Effector CD8-positive, alpha-beta T cell (primary cell): ENCODE data around the gene TPP2.

Source experiments
- DNase-seq: peaks from one replicate; lab custom pipeline; 2025; lab: John Stamatoyannopoulos, UW

Gene TPP2

DNA sequence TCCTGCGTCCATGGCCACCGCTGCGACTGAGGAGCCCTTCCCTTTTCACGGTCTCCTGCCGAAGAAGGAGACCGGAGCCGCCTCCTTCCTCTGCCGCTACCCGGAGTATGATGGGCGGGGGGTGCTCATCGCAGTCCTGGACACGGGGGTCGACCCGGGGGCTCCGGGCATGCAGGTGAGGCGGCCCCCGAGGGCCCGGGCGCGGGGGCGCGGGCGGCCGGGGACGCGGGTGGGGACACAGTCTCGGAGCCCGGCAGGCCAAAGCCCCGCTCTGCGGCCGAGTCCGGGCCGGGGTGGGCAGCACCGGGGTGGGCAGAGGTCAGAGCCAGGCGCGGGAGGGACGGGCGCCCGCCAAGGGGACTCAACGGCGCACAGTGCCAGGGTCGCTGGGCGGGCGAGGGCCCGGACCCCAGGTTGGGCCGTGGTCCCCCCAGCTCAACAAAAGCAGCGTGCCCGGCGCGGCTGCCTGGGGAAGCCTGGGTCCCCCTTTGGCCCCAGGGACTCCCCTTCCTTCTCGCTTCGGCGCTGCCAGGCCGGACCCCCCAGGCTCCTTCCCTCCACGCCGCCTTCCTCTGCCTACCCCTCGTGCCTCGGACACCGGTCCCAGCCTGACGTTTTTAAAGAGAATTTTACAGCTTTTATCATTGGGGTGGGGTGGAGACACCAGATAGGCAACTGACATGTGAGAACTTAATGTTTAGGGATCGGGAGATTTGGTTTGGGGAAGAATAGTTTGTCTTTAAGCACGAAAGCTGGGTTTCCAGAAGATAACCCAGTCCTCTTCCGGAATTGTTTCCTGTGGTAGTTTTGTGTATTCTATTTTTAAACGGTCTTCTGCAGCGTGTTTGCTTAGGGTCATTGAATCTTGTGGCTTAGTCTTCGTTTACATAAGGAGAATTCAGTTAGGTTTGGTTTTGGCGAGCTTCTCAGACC, 509 bp downstream of the TPP2 start:
- peak; percentile 11 for DNase-seq

DNA sequence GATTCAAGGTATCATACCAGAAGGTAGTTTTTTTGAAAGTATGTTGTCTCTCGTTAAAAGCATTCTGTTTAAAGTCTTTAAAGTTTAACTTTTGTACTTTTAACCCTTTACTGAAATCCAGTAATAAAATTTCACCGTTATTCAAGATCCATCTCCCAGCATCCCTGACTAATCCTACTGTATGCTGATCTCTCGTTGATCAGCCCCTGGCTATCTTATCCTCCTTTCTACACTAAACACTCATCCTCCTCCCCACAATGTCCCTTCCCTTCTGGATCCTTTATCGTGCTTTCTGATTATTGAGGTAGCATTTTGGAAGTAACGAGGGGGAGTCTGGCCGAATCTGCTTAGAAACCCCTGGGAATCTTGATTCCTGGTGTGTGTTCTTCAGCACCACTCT, 1.3 kb downstream of the TPP2 start:
- DNase-seq = no peak

DNA sequence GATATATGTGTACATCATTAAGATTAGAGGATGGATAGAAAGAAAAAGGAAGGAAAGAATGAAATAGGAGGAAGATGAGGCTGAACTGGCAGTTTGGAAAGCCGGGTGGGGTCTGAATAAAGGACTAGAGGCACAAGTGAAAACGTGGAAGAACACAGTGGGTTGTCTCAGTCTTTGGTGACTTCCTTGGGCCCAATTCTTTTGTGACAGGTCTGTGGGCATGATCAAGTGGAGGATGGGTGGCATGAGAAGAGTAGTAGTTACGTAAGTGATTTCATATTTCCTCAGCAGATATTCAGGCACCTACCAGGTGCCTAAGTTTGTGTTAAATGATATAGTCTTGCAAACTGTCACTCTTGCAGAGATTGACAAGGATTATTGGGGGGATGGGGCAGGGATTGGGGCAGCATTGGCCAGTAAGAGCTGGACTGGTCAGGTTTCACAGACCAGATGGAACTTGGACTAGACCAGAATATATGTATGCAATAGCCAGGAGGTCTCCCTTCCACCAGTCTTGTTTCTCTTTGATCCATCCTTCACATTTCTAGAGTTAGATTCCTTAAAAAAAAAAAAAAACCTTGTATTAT, 2.7 kb downstream of the TPP2 start:
- no peak for DNase-seq

DNA sequence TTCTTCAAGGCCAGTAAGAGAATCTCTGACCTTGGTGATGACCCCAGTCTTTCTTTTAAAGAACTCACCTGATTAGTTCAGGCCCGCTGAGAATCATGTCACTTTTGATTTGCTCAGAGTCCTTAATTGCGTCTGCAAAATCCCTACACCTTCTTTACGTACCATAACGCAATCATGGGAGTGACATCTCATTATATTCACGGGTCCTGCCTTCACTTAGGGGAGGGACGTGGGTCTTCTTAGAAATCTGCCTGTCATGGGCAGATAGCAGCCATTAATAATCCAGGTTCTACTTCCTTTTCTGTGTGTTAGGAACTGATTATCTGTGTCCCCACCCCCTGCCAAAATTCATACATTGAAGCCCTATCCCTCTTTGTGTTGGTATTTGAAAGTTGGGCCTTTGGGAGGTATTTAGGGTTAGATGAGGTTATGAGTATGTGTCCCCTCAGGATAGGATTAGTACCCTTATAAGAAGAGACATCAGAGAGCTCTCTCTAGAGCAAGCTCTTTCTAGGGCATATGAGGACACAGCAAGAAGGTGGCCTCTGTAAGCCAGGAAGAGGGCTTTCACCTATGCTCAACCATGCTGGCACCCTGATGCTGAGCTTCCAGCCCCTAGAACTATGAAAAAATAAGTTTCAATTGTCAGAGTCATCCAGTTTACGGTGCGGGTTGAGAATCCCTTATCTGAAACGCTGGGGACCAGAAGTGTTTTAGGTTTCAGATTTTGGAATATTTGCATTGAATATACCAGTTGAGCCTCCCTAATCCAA, 9.9 kb downstream of the TPP2 start:
- DNase-seq = no peak

DNA sequence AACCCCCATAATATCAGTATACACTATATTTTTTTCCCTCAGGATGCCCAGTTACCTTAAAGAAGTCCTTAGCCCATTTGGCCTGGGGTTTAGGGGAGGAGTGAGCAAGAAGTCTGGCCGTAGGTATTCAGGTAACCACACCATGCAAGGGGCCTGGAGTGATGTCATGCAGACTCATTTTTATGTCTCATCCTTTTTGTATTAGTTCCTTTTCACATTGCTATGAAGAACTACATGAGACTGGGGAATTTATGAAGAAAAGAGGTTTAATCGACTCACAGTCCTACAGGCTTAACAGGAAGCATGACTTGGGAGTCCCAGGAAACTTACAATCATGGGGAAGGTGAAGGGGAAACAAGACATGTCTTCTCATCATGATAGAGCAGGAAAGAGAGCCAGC, 12.2 kb downstream of the TPP2 start:
- DNase-seq = no peak

DNA sequence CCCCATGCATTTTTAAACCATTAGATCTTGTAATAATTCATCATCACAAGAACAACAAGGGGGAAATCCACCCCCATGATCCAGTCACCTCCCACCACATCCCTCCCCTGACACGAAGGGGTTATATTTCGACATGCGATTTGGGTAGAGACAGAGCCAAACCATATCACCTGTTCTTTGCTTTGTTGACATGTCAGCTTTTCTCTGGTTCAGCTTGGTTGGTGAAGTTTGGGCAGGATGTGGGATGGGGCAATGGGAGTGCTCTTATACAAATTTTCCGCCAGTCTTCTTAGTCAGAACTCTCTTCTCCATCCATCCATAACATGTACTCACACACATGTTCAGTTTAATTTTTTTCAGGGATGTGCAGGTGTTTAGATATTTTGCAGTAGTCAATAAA, 12.9 kb downstream of the TPP2 start:
- DNase-seq = no peak

DNA sequence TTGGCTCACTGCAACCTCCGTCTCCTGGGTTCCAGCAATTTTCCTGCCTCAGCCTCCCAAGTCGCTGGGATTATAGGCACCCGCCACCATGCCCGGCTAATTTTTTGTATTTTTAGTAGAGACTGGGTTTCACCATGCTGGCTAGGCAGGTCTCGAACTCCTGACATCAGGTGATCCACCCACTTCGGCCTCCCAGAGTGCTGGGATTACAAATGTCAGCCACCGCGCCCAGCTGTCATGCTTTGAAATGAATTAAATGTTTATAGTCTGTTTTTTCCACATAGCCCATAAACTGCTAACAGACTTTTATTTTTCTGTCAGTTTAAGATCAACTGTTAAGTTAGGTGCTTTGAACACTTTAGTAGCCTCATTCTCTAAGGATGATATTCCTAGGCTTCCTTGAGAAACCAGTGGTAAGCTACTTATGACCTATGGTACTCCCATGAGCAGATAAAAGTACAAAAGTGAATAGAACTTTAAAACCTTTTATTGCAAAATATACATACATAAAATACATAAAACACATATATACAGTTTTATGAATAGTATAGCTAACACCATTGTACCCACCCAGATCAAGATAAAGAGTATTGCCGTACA, 13.6 kb downstream of the TPP2 start:
- DNase-seq = no peak

DNA sequence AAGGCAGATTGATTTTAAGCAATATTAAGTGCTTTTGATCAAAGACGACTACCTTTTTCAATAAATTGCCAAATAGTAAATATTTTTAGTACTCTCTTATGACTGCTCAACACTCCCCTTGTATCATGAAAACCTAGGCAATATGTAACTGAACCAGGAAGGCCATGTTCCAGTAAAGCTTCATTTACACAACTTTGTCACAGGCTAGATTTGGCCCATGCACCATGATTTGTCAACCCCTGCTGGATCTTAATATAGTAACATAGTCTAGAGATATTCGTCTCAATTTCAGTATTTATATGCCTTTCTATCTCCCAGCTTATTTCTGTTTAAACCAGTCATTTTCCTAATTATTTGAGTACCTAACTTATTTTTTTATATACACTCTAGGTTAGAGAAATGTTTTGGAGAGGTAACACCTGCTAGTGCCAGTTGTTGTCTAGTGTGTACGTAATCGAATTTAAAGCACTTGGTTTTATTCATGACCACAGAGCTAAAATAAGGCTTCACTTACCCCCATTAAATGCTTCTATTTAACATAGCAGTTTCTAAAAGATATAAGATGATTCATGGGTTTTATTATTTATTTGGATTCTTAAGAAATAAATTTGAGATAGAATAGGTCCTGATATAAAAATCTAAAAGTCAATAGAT, 21.0 kb downstream of the TPP2 start:
- DNase-seq = no peak

DNA sequence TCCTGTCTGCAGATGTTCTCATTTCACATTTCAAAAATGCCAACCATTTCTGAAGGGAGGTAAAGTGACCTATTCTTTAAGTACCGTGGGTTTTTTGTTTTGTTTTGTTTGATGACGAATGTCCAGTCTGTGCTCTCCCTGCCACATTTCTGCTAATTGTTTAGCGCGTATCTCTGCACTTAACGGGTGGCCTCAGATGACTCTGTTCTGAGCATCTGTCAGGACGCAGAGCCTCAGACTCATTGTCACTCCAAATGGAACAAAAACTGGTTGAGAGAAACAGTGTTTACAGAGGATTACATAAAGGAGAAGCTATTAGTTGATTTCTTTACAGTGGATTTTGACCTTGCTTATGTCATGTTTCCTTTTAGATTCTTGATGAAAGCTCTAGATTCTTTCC, 23.7 kb downstream of the TPP2 start:
- no peak for DNase-seq

DNA sequence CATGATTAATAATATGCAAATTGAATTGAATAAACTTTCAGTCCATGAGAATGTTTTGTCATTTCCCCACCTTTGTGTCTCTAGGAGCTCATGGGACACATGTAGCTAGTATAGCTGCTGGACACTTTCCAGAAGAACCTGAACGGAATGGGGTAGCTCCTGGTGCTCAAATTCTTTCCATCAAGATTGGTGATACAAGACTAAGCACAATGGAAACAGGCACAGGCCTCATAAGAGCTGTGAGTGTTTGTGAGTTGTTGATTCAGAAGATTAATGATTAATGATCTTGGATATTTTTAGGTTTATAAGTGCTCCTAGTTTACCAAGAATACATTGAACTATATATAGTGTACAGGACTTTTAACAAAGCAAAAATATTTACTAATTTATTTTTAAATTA, 30.1 kb downstream of the TPP2 start:
- DNase-seq = no peak

DNA sequence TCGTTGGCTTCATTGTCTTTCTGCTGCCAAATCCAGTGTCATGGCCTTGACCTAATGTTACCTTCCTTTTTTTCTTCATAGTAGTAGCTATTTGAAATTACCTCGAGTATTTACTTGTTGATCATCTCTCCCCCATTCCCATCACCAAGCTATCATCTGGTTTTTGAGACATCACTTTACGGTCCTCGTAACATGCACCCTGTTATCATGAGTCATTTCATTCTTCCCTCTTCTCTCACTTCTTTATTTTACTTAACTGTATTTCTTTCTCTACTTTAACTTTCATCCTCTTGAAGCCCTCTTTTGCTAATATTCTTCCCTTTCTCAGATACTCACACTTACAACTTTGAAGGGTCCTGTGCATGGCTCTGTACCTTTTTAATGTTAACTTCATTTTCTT, 31.8 kb downstream of the TPP2 start:
- no peak for DNase-seq

DNA sequence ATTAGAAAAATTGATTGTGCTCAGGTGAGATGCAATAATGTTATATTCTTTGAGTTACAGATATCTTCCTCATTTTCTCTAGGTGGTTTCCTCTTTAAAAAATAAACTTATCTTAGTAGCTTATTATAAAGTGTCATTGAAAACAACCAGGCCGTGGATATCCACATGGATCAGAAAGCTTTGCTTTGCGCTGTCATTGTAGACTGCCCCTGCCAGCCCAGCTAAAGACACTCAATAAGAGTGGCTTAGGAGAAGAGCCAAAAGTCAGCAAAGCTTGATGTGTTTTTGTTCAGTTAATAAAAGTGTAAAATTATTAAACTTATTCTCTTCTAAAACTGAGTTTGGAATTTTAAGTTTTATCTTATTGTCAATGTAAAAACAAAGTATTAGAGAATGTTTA, 34.4 kb downstream of the TPP2 start:
- no peak for DNase-seq

DNA sequence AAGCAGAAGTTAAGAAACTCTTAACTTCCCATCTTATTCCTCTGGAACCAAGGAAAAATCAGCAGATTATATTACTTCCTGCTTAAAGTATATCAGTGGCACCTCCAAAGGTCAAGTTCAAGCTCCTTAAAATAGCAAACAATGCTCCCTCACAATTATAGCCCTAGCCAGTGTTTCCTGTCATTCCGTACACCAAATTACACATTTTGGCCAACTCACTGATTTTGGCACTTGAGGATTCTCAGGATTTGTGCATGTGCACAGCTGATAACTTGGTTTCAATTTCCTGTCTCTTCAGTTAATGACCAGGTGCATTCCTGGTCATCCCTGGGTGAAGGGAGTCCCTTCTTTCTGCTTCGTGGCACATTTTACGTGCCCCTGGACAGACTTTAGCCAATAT, 42.0 kb downstream of the TPP2 start:
- DNase-seq = no peak

DNA sequence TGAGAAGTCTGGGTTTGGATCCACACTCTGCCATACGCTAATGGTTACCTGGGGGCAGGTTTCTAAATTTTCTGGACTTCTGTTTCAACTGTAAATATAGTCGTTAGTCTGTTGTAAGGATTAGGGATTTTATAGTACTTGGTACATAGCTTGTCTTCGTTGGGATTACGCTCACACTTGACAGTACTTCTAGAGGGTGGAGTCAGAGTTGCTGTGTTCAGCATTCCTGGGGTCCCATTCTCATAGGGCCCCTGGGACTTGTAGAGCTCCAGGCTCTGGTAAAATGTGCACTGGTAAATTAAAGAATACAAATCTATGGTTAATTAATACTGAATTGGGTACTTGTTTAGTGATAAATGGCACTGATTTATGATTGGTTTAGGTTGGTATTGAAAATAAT, 45.2 kb downstream of the TPP2 start:
- no peak for DNase-seq

DNA sequence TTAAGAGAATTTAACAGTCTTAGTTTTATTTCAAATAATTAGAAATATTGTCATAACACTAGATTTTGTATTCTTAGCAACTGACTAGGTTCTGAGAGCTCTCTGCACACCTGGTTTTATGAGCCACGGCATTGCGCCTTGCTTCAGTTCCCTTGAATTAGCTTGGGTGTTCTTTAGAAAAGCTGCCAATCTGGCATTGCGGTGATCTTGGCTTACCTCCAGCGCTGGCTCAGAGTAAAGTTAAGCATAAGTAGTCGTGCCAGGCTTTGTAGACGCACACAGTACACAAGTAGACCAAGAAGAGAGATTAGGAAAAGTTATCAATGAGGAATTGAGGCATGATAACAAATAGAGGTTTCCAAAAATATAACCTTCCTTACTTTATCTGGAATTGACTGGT, 45.7 kb downstream of the TPP2 start:
- no peak for DNase-seq

DNA sequence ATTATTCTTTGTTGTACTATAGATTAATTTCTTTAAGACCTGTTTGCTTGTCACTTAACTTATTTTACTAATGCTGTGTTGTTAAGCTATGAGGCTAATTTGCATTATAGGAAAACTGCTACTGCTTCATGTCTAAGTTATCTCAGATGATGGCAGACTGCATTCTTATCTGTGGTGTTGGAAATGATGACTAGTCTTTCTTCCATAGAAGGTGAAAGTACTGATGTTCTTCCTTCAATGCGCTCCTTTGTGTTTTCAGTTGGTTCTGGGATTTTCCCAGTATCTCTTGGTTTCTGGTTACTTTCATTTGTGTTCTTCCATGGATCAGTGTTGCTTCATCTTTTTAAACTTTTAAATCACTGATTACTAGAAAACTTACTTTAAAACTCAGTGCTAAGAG, 46.9 kb downstream of the TPP2 start:
- no peak for DNase-seq

DNA sequence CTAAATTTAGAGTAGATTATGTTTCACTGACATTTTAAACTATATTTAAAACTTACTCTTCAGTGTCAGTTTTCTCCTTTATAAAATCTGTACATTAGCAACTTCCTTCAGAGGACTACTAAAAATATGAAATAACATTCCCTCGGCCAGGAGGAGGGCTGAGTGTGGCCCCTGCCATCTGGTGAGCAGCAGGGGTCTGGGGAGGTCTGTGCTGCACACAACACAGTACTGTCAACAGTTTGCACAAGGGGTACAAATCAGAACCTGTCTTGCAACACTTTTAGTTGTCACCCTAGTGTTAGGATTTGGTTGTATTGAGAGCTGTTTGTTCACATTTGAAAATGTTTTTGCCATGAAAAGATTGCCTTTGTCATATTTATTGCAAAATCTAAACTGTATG, 48.9 kb downstream of the TPP2 start:
- no peak for DNase-seq

DNA sequence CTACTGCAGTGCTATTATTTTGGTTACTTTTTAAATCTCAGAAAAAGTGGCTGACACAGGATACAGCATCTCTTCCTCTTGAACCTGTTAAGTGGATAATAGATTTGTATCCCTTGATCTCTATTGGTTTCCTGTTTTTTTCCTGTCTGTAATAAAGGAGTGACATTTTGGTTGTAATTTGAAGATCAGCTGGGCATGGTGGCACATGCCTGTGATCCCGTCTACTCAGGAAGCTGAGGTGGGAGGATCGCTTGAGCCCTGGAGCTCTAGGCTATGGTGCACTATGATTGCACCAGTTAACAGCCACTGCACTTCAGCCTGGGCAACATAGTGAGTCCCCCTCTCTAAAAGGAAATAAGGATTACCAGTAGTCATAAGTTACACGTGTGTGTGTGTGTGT, 51.3 kb downstream of the TPP2 start:
- DNase-seq = no peak

DNA sequence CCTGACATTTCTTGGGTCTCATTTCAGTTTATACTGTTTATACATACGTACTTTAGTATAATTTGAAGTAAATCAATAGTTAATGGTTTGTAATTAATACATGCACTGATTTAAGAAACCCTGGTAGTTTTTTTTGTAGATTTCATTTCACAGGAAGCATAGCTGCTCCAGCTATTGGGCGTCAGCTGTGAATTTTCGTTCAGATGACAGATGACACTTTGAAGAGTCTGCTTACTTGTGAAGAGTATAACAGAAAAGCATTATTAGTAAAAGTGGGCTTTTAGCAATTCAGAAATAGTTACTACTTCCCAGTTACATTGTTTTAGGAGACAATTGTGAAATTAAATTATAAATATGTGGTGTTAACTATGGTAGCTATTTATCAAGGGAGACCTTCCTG, 53.7 kb downstream of the TPP2 start:
- no peak for DNase-seq

DNA sequence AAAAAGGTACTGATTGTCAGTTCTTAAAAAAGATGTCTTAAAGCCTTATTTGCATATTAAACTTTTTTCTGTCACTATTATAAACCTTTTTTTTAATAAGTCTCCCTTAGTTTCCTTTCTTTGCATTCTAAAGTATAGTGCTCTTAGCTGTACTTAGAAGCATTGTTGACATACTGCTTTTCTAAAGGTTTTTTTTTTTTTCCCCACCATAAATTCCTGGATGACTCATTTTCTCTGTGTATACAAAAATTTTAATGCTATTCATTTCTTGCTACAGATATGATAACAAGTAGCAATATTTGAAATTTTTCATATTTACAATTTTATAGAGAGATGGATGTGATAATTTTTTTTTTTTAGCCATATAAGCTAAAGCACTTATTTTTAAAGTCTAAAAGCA, 54.6 kb downstream of the TPP2 start:
- DNase-seq = no peak

DNA sequence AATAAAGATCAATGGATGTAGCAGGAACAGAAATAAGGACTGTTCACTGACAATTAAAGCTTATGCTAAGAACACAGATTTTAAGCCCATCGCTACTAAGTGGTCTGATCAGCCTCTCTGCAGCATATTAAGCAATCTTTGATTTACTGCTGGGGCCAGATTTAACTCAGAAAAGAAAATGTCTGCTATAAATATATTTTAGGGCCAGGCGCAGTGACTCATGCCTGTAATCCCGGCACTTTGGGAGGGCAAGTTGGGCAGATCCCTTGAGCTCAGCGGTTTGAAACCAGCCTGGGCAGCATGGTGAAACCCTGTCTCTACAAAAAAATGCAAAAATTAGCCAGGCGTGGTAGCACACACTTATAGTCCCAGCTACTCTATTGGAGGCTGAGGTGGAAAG, 55.1 kb downstream of the TPP2 start:
- no peak for DNase-seq

DNA sequence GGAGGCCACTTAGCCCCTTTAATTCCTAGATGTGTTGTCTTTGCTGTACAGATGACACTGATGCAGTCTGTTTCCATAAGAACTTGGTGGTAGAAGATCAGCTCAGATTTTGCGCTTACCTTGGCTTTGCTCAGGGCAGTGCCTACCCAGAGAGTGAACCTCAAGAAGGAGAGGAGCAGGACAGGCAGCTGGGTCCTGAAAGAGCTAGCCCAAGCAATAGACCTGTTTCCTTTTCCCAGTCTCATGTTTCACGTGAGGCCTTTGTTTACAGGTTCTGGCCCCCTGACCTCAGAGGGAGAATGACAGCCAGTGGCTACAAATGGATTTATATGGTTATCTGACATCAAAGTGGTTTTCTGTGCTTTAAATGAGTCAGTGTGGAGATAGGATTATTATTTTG, 58.0 kb downstream of the TPP2 start:
- DNase-seq = no peak
